Coronary artery (tissue), 2 donors: ENCODE data around the gene IL9R.
"Not testable (repeated sequence)": the region's sequence is repeated elsewhere in the genome, so short reads cannot be mapped to it uniquely, and the experiment has no call there.

Experiments
- DNase-seq: peaks from one replicate; pipeline ENCODE4 v3.0.0-alpha.2; 2017; ENCODE audit warnings: low spot score
- H3K27ac ChIP-seq, 2 donors: fragments of 200-600 bp; sonication (generic); one replicate each; pipeline ENCODE4 v1.5.1; 2016 to 2019
- H3K4me3 ChIP-seq: fragments of 200-600 bp; sonication (generic); 2 replicates; pipeline ENCODE4 v1.5.1; 2016; ENCODE audit warnings: mild to moderate bottlenecking, moderate library complexity
- CTCF ChIP-seq: fragments of 200-600 bp; sonication (generic); IDR thresholded peaks from one replicate; pipeline ENCODE4 v1.5.1; 2019; ENCODE audit warnings: antibody characterized with exemption

Gene IL9R

GRCh38 chrX:155998761-155999510, 1.4 kb downstream of the IL9R start:
- Histone ChIP-seq H3K27ac (no peak overlapping the region), H3K4me3 (no peak overlapping the region)
- TF ChIP-seq CTCF: no peak
- no peak for DNase-seq

GRCh38 chrX:155999751-156000150, 2.3 kb downstream of the IL9R start:
- not testable (repeated sequence) for H3K27ac ChIP-seq, H3K4me3 ChIP-seq, DNase-seq

GRCh38 chrX:156000361-156000926, 2.9 kb downstream of the IL9R start:
- DNase-seq: no peak
- no peak for TF ChIP-seq CTCF
- H3K4me3 ChIP-seq: no peak overlapping the region

GRCh38 chrX:156001001-156001666, 3.6 kb downstream of the IL9R start:
- H3K4me3 ChIP-seq: no peak overlapping the region
- TF ChIP-seq CTCF: no peak
- no peak overlapping the region for H3K27ac ChIP-seq
- DNase-seq: no peak

More at GRCh38 chrX:156000361-156000926, 2.9 kb downstream of the IL9R start:
- H3K27ac ChIP-seq: no peak overlapping the region

GRCh38 chrX:156001667-156002021, 4.1 kb downstream of the IL9R start:
- no peak for DNase-seq
- Histone ChIP-seq H3K27ac (no peak overlapping the region), H3K4me3 (no peak overlapping the region)
- TF ChIP-seq CTCF: no peak

- no peak for DNase-seq
- TF ChIP-seq CTCF: no peak
- Histone ChIP-seq H3K27ac (no peak overlapping the region), H3K4me3 (no peak overlapping the region)
These were observed 5.0 kb downstream of the IL9R start for GRCh38 chrX:156002507-156002906.

GRCh38 chrX:156003486-156004185, 6.1 kb downstream of the IL9R start:
- no peak for TF ChIP-seq CTCF
- no peak for DNase-seq
- no peak overlapping the region for H3K4me3 ChIP-seq
- H3K27ac ChIP-seq: no peak overlapping the region
